IMR-90 (cell line): ENCODE data around the gene LMOD2. TPM values are rescaled to one million over a fixed set of nuclear protein-coding genes. Genes with fewer than 3 reads are reported as not detected.

Source experiments
- ATAC-seq: fragments of 200-7000 bp; cut with Tn5 transposase; 2 replicates; pipeline ENCODE4 v1.9.1; 2020; ENCODE audit warnings: low read depth, mild to moderate bottlenecking, moderate library complexity
- BruUV-seq: library from RNA; stranded (reverse); fragments of 400-500 nt; replicated peaks from 2 replicates; lab custom pipeline; 2021; lab: Mats Ljungman, UMichigan
- CTCF ChIA-PET: fragments of 300-600 bp; formaldehyde crosslinking; extraction: SDS; loops from one replicate; lab custom pipeline; 2021; ENCODE audit warnings: antibody characterized with exemption; lab: Yijun Ruan, JAX
- POLR2A ChIA-PET: fragments of 300-600 bp; sonication (Branson Sonifier 250); formaldehyde crosslinking; loops from one replicate; lab custom pipeline; 2022; ENCODE audit warnings: antibody characterized with exemption; ENCODE audit not compliant: unreplicated experiment; lab: Charles Lee
- DNase-seq: peaks from one replicate; pipeline ENCODE4 v3.0.0; 2013
- H2AFZ ChIP-seq: replicated peaks from 2 replicates; pipeline ENCODE3; 2013; ENCODE audit warnings: low read length, mild to moderate bottlenecking; ENCODE audit not compliant: poor library complexity
- H2AK5ac ChIP-seq: 2 replicates; pipeline ENCODE4 v1.6.1; 2013; ENCODE audit warnings: low read depth, low read length, inconsistent platforms
- H2AK9ac ChIP-seq: replicated peaks from 2 replicates; pipeline ENCODE3; 2013; ENCODE audit warnings: mild to moderate bottlenecking, low read depth, low read length, moderate library complexity; ENCODE audit not compliant: poor library complexity
- H2BK120ac ChIP-seq: 2 replicates; pipeline ENCODE4 v1.6.1; 2013; ENCODE audit warnings: low read depth, low read length, inconsistent platforms
- H2BK15ac ChIP-seq: 3 replicates; pipeline ENCODE4 v1.6.1; 2013; ENCODE audit warnings: low read depth, low read length, inconsistent platforms
- H2BK20ac ChIP-seq: 2 replicates; pipeline ENCODE4 v1.6.1; 2013; ENCODE audit warnings: low read depth, mild to moderate bottlenecking, inconsistent platforms, low read length, moderate library complexity
- H2BK5ac ChIP-seq: 2 replicates; pipeline ENCODE4 v1.6.1; 2013; ENCODE audit warnings: mild to moderate bottlenecking, low read depth, low read length, inconsistent platforms; ENCODE audit not compliant: poor library complexity, severe bottlenecking
- H3K14ac ChIP-seq: replicated peaks from 2 replicates; pipeline ENCODE4 v1.6.1; 2013; ENCODE audit warnings: low read depth, low read length, inconsistent platforms
- H3K18ac ChIP-seq: 2 replicates; pipeline ENCODE4 v1.6.1; 2013; ENCODE audit warnings: low read depth, low read length, control low read depth
- H3K23ac ChIP-seq: 2 replicates; pipeline ENCODE4 v1.6.1; 2013; ENCODE audit warnings: low read depth, low read length, inconsistent platforms
- H3K27ac ChIP-seq: 2 replicates; pipeline ENCODE4 v1.5.1; 2013; ENCODE audit warnings: mild to moderate bottlenecking, control low read depth, low read length; ENCODE audit not compliant: insufficient read depth
- H3K27me3 ChIP-seq: 2 replicates; pipeline ENCODE4 v1.6.1; 2013; ENCODE audit warnings: low read length; ENCODE audit not compliant: control insufficient read depth, insufficient read depth
- H3K36me3 ChIP-seq: 2 replicates; pipeline ENCODE4 v1.6.1; 2013; ENCODE audit warnings: low read length, mixed read lengths; ENCODE audit not compliant: control insufficient read depth, insufficient read depth
- H3K4ac ChIP-seq: 2 replicates; pipeline ENCODE4 v1.6.1; 2013; ENCODE audit warnings: low read depth, low read length, inconsistent platforms
- H3K4me1 ChIP-seq: 2 replicates; pipeline ENCODE4 v1.6.1; 2013; ENCODE audit warnings: low read length, mixed read lengths; ENCODE audit not compliant: control insufficient read depth, insufficient read depth
- H3K4me2 ChIP-seq: 2 replicates; pipeline ENCODE4 v1.6.1; 2013; ENCODE audit warnings: low read depth, mild to moderate bottlenecking, control low read depth, low read length, moderate library complexity
- H3K4me3 ChIP-seq: 2 replicates; pipeline ENCODE4 v1.5.1; 2013; ENCODE audit warnings: low read depth, mild to moderate bottlenecking, control low read depth, low read length, moderate library complexity; ENCODE audit not compliant: insufficient read depth
- H3K56ac ChIP-seq: 2 replicates; pipeline ENCODE4 v1.6.1; 2013; ENCODE audit warnings: low read length, inconsistent platforms; ENCODE audit not compliant: insufficient read depth; ENCODE audit errors: extremely low read depth
- H3K79me1 ChIP-seq, 2 experiments: 2 replicates each; pipeline ENCODE4 v1.6.1; 2013; ENCODE audit warnings: low read length in 2 of 2, inconsistent platforms in 1 of 2, low read depth in 1 of 2
- H3K9ac ChIP-seq: 2 replicates; pipeline ENCODE4 v1.6.1; 2013; ENCODE audit warnings: low read depth, low read length, control low read depth
- H3K9me1 ChIP-seq: 2 replicates; pipeline ENCODE4 v1.6.1; 2013; ENCODE audit warnings: low read length, inconsistent platforms; ENCODE audit not compliant: insufficient read depth
- H3K9me3 ChIP-seq: 2 replicates; pipeline ENCODE4 v1.6.1; 2013; ENCODE audit warnings: low read length; ENCODE audit not compliant: control insufficient read depth, insufficient read depth
- H4K20me1 ChIP-seq: 2 replicates; pipeline ENCODE4 v1.6.1; 2013; ENCODE audit warnings: low read length, inconsistent platforms; ENCODE audit not compliant: insufficient read depth
- H4K5ac ChIP-seq: 2 replicates; pipeline ENCODE4 v1.6.1; 2013; ENCODE audit warnings: mild to moderate bottlenecking, low read depth, low read length, control low read depth
- H4K8ac ChIP-seq, 2 experiments: 2 replicates each; pipeline ENCODE4 v1.6.1; 2013; ENCODE audit warnings: low read depth in 2 of 2, low read length in 2 of 2, control low read depth in 1 of 2, inconsistent platforms in 1 of 2
- H4K91ac ChIP-seq: 2 replicates; pipeline ENCODE4 v1.6.1; 2013; ENCODE audit warnings: low read depth, low read length, inconsistent platforms; ENCODE audit not compliant: insufficient read depth
- CEBPB ChIP-seq: IDR thresholded peaks from 2 replicates; pipeline ENCODE4 v1.6.1; 2012; ENCODE audit warnings: low read depth, low read length, improper control_type of control experiment
- MAFK ChIP-seq: IDR thresholded peaks from 2 replicates; pipeline ENCODE4 v1.6.1; 2012; ENCODE audit warnings: low read depth, low read length, improper control_type of control experiment
- POLR2A ChIP-seq: IDR thresholded peaks from 2 replicates; pipeline ENCODE4 v1.6.1; 2012; ENCODE audit warnings: mild to moderate bottlenecking, low read depth, low read length
- WGBS, 2 experiments: methylation state at CpG; one replicate each; pipeline versions ENCODE4 v1.1.5 to v1.1.7; 2013; ENCODE audit warnings: missing lambda C conversion rate in 2 of 2; ENCODE audit not compliant: insufficient read length in 1 of 2; ENCODE audit errors: extremely low coverage in 2 of 2; 5-methylcytosine and 5-hydroxymethylcytosine counted together
- dilution Hi-C: fragments of 300-500 bp; cut with HindIII; formaldehyde crosslinking; loops from one replicate; pipeline ENCODE4 v1.14.3; 2018; ENCODE audit warnings: low sequenced_read_pairs; ENCODE audit not compliant: unreplicated experiment
- in situ Hi-C: fragments of 300-500 bp; cut with MboI; formaldehyde crosslinking; loops from 3 replicates; pipeline ENCODE4 v1.14.3; 2019; ENCODE audit warnings: low sequenced_read_pairs, inconsistent platforms, mixed read lengths
- intact Hi-C: fragments of 100-400 bp; cut with micrococcal nuclease; formaldehyde crosslinking; loops from 2 replicates; pipeline ENCODE4 v1.10.0; 2022
- polyA plus RNA-seq, 3 experiments: library from polyadenylated mRNA; depleted of rRNA; stranded (reverse); fragments of >200 nt; gene quantifications; 2 replicates each; pipeline ENCODE4 v1.2.3, GENCODE V29; 2012; ENCODE audit warnings: low replicate concordance in 1 of 3
- total RNA-seq: library from RNA; depleted of rRNA; stranded (reverse); fragments of >200 nt; gene quantifications from 2 replicates; pipeline ENCODE4 v1.2.3, GENCODE V29; 2012

LMOD2 gene
- total and polyA plus RNA-seq, 2 of the 4 experiments (the other 2 are of a cell fraction): not detected

- dilution Hi-C loops: no loop called here
- BruUV-seq: no TSS peak
These were observed 30.4 kb upstream of the LMOD2 start for GRCh38 chr7:123625254-123625653.

More at GRCh38 chr7:123625254-123625653, 30.4 kb upstream of the LMOD2 start:
- Histone ChIP-seq H3K79me1 (no peaks in the 10 kb centered on the region), H3K4me2 (no peak overlapping the region), H3K9me3 (no peaks in the 10 kb centered on the region), H3K4me1 (peaks cover 3% of the 10 kb centered on the region; the same call in 1 of the 2 replicates), H3K23ac (no peak overlapping the region), H2BK5ac (no peak overlapping the region), H3K14ac (no peak overlapping the region), H2BK15ac (no peak overlapping the region), H4K5ac (no peak overlapping the region), H4K8ac (no peak overlapping the region), H2AK5ac (no peak overlapping the region), H2AFZ (no peak overlapping the region), H2AK9ac (no peak overlapping the region), H3K9ac (no peak overlapping the region), H3K4ac (no peak overlapping the region), H3K18ac (no peak overlapping the region), H4K91ac (no peak overlapping the region), H3K4me3 (no peak overlapping the region), H3K36me3 (no peaks in the 10 kb centered on the region), H2BK20ac (no peak overlapping the region), H3K27ac (no peak overlapping the region), H3K9me1 (no peaks in the 10 kb centered on the region), H3K27me3 (no peaks in the 10 kb centered on the region), H4K20me1 (no peaks in the 10 kb centered on the region), H3K56ac (no peak overlapping the region), H2BK120ac (no peak overlapping the region)
- ATAC-seq: no peak
- 40% methylated on average over 2 of the region's 2 CpGs; no CpG with 5 or more reads in 1 of the 2 experiments for WGBS, 2 experiments
- intact Hi-C loops (no loop called here), in situ Hi-C loops (loop anchor here (25.0 kb wide), 1 partner anchor 237 kb away; no protein-coding TSS in a partner anchor)
- ChIA-PET CTCF (interaction anchor here (0.5 to 1.2 kb wide), 4 partner anchors 10 to 265 kb away, joined by 3 to 5 read pairs (median 3); no protein-coding TSS in a partner anchor), POLR2A (no interaction called here)
- TF ChIP-seq MAFK: no peak
- TF ChIP-seq CEBPB: peak; percentile 63
- TF ChIP-seq POLR2A: no peak
- DNase-seq: no peak
